HG03432 (cell line): ENCODE results near the gene PNPLA4.
A peak's percentile ranks its signal among the peaks of the same experiment; 100 is the strongest.

Experiments
- ATAC-seq: cut with Tn5 transposase; IDR thresholded peaks from one replicate; pipeline ENCODE4 v1.9.1; 2021; ENCODE audit warnings: mild to moderate bottlenecking, moderate library complexity; ENCODE audit not compliant: unreplicated experiment

PNPLA4 gene

GRCh38 chrX:7927259-7928167 lies at the start of gene PNPLA4:
TSS of gene PNPLA4 (minus strand) at chrX:7927413. CDS start at chrX:7926119, 1,294 bp downstream.
- peak; percentile 93 for ATAC-seq

GRCh38 chrX:7972586-7972985 lies 45.4 kb upstream of the PNPLA4 start:
- ATAC-seq = no peak

GRCh38 chrX:7970428-7970827 lies 43.2 kb upstream of the PNPLA4 start:
- no peak for ATAC-seq

- no peak for ATAC-seq
These were observed 38.2 kb upstream of the PNPLA4 start for GRCh38 chrX:7965436-7965835.

- no peak for ATAC-seq
These were observed 33.0 kb upstream of the PNPLA4 start for GRCh38 chrX:7960246-7960645.

GRCh38 chrX:7953446-7953845 lies 26.2 kb upstream of the PNPLA4 start:
- ATAC-seq = no peak

GRCh38 chrX:7950865-7951264 lies 23.7 kb upstream of the PNPLA4 start:
- ATAC-seq = peak; percentile 98

- no peak for ATAC-seq
These were observed 21.3 kb upstream of the PNPLA4 start for GRCh38 chrX:7948483-7948882.

GRCh38 chrX:7946960-7947359 lies 19.7 kb upstream of the PNPLA4 start:
- no peak for ATAC-seq

- ATAC-seq = no peak
These were observed 16.5 kb upstream of the PNPLA4 start for GRCh38 chrX:7943600-7944245.

GRCh38 chrX:7941390-7942042 lies 14.3 kb upstream of the PNPLA4 start:
- no peak for ATAC-seq

- no peak for ATAC-seq
These were observed 6.8 kb upstream of the PNPLA4 start for GRCh38 chrX:7934026-7934425.

- no peak for ATAC-seq
These were observed 327 bp downstream of the PNPLA4 start for GRCh38 chrX:7926914-7927258.

GRCh38 chrX:7926501-7926900 lies 712 bp downstream of the PNPLA4 start:
- ATAC-seq = no peak

GRCh38 chrX:7925867-7926472 lies 1.2 kb downstream of the PNPLA4 start:
- ATAC-seq = no peak

GRCh38 chrX:7921750-7922149 lies 5.5 kb downstream of the PNPLA4 start:
- ATAC-seq = no peak

- no peak for ATAC-seq
These were observed 18.4 kb downstream of the PNPLA4 start for GRCh38 chrX:7908821-7909220.

- ATAC-seq = no peak
These were observed 22.7 kb downstream of the PNPLA4 start for GRCh38 chrX:7904562-7904961.

- ATAC-seq = no peak
These were observed 35.3 kb downstream of the PNPLA4 start for GRCh38 chrX:7891928-7892327.

GRCh38 chrX:7889680-7890079 lies 37.5 kb downstream of the PNPLA4 start:
- ATAC-seq = no peak

- ATAC-seq = peak; percentile 63
These were observed 38.1 kb downstream of the PNPLA4 start for GRCh38 chrX:7889135-7889534.
